Activated naive CD4-positive, alpha-beta T cell treated with anti-CD3 and anti-CD28 coated beads, Interleukin-2, amount 50 U/mL, for 24 hours (primary cell): ENCODE measurements around the gene PTPRO.
A peak's percentile ranks its signal among the peaks of the same experiment; 100 is the strongest.

Experiments used
- H3K27ac Mint-ChIP-seq: one replicate; pipeline ENCODE4 v1.8.0; 2021; ENCODE audit warnings: mild to moderate bottlenecking, mixed read lengths
- H3K27me3 Mint-ChIP-seq: one replicate; pipeline ENCODE4 v1.8.0; 2021; ENCODE audit warnings: mixed read lengths
- H3K36me3 Mint-ChIP-seq: one replicate; pipeline ENCODE4 v1.8.0; 2021; ENCODE audit warnings: mixed read lengths
- H3K4me1 Mint-ChIP-seq: one replicate; pipeline ENCODE4 v1.8.0; 2021; ENCODE audit warnings: mixed read lengths
- H3K4me3 Mint-ChIP-seq: one replicate; pipeline ENCODE4 v1.8.0; 2021; ENCODE audit warnings: mild to moderate bottlenecking, mixed read lengths
- H3K9me3 Mint-ChIP-seq: one replicate; pipeline ENCODE4 v1.8.0; 2021; ENCODE audit warnings: mixed read lengths

The PTPRO gene

DNA sequence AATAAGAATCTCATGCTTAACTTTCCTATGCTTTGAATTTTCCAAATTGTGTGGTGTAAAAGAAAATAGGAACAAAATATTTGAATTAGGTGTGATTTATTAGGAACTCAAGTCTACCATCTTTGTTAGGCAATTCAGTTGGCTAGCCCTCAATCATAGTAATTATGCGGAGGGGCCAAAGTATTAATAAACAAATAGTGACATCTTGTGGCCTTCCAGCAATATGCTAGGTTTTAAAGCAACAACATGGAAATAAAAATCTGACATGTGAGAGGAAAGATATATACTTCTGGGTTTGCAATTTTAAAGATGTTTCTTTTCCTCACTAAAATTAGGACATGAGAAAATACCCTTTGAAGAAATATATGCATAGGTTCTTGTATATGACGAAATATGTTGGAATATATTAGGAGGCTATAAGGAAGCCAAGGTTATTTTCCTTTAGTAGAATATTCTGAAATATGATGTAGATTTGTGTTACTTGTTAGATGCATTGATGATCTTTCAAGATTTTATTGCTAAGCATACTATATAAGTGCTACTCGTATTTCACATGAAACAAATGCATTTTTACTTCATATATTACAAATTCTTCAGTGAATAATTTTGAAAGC lies 200.4 kb downstream of the PTPRO start:
- Mint-ChIP-seq H3K4me1 (peaks cover 14% of the 10 kb centered on the region), H3K9me3 (no peaks in the 10 kb centered on the region), H3K27ac (no peak overlapping the region), H3K36me3 (no peaks in the 10 kb centered on the region), H3K4me3 (no peak overlapping the region), H3K27me3 (peaks cover 13% of the 10 kb centered on the region)

DNA sequence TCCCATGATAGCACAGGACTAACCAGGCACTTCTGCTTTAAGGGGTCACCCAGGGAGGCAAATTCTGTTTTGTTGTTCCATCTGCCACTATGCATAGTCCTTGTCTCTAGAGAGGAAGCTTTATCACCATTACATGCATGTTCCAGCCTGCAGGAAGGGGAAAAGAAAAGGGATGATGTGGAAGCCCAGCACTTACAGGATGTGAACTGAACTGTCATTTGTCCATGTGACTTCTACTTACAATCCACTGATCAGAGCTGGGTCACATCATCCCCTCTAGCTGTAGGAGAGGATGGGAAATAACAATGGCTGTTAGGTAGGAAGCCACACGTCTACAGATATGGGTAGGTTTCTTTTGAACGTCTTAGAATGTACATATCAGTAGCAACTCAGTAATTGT lies 203.1 kb downstream of the PTPRO start:
- Mint-ChIP-seq H3K9me3 (peaks cover 7% of the 10 kb centered on the region), H3K4me1 (peaks cover 9% of the 10 kb centered on the region), H3K27me3 (peaks cover 3% of the 10 kb centered on the region), H3K36me3 (peaks cover 5% of the 10 kb centered on the region), H3K27ac (no peak overlapping the region), H3K4me3 (no peak overlapping the region)

DNA sequence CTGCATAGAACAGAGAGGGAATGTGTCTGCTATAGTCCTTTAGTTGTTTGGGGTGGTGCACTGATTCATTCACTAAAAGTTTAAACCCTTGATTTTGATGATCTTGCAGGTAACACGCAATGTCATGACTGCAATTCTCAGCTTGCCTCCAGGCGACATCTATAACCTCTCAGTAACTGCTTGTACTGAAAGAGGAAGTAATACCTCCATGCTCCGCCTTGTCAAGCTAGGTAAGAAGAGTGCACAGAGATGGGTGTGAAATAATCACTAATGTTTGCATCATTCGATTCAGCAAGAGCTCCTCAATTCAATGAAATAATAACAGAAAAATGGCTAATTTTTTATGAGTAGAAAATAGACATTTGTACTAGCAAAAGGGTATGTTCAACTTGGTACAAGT lies 203.7 kb downstream of the PTPRO start:
- Mint-ChIP-seq H3K9me3 (peaks cover 7% of the 10 kb centered on the region), H3K27me3 (peaks cover 2% of the 10 kb centered on the region), H3K4me3 (no peak overlapping the region), H3K27ac (no peak overlapping the region), H3K4me1 (peaks cover 3% of the 10 kb centered on the region), H3K36me3 (peaks cover 5% of the 10 kb centered on the region)

DNA sequence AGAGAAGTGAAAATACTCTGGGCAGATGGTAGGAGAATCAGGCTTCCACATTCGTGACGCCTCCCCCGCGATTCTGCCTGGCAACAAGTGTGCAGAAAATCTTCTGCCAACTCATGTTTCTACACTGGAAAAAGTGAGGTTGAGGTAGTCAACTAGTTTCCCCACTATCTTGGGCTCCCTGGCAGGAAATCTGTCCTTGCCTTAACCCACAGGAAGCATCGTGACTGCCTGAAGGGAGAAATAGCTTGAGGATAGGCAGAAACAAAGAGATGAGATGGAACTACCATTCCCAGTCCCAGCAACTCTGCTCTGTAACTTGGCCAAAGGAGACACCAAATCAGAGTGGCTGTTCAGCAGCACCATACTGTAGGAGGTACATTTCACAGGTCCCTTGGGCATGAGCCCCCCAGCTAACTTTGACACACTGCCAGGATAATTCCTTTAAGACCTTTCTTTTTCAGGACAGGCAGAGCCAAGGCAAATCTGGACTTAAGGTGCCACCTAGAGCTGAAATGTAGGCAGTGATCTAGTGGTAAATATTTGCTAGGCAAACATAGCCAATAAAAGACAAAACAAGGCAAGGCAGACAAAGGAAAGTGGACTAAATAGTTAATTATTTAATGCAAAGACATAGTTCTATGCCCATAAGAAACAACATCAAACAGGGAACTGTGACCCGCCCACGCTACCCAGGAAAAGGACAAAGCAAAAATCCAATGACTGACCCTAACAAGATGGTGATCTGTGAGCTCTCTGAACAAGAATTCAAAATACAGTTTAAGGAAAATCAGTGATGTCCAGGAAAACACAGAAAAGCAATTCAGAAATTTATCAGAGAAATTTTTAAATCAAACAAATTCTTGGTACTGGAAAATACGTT lies 205.1 kb downstream of the PTPRO start:
- Mint-ChIP-seq H3K27me3 (peaks cover 2% of the 10 kb centered on the region), H3K36me3 (peaks cover 5% of the 10 kb centered on the region), H3K4me1 (no peaks in the 10 kb centered on the region), H3K27ac (no peak overlapping the region), H3K4me3 (no peak overlapping the region), H3K9me3 (peaks cover 7% of the 10 kb centered on the region)

DNA sequence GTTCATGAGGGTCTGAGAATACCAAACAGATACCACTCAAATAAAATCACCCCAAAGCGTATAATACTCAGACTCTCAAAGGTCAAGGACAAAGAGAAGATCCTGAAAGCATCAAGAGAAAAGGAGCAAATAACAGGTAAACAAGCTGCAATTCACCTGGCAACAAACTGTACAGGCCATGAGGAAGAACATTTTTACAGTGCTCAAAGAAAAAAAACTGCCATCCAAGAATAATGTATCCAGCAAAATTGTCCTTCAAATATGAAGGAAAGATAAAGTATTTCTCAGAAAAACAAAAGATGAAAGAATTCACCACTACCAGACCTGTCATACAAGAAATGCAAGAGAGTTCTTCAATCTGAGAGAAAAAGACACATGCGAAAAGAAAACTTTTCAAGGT lies 206.4 kb downstream of the PTPRO start:
- no peaks in the 10 kb centered on the region for H3K4me1 Mint-ChIP-seq
- no peak overlapping the region for H3K4me3 Mint-ChIP-seq
- H3K36me3 Mint-ChIP-seq: peaks cover 5% of the 10 kb centered on the region
- no peaks in the 10 kb centered on the region for H3K27me3 Mint-ChIP-seq
- no peak overlapping the region for H3K27ac Mint-ChIP-seq
- peaks cover 7% of the 10 kb centered on the region for H3K9me3 Mint-ChIP-seq

DNA sequence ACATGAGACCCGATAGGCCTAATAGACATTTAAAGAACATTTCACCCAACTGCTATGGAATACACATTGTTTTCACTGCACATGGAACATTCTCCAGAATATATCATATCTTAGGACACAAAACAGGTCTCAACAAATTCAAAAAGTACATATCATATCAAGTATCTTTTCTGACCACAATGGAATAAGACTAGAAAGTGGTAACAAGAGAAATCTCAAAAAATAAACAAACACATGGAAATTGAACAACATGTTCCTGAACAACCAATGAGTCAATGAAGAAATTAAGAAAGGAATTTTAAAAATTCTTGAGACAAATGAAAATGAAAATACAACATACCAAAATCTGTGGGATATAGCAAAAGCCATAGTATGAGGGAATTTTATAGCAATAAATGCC lies 208.1 kb downstream of the PTPRO start:
- Mint-ChIP-seq H3K36me3 (peaks cover 8% of the 10 kb centered on the region), H3K4me3 (no peak overlapping the region), H3K27me3 (no peaks in the 10 kb centered on the region), H3K27ac (no peak overlapping the region), H3K4me1 (no peaks in the 10 kb centered on the region), H3K9me3 (peaks cover 7% of the 10 kb centered on the region)

DNA sequence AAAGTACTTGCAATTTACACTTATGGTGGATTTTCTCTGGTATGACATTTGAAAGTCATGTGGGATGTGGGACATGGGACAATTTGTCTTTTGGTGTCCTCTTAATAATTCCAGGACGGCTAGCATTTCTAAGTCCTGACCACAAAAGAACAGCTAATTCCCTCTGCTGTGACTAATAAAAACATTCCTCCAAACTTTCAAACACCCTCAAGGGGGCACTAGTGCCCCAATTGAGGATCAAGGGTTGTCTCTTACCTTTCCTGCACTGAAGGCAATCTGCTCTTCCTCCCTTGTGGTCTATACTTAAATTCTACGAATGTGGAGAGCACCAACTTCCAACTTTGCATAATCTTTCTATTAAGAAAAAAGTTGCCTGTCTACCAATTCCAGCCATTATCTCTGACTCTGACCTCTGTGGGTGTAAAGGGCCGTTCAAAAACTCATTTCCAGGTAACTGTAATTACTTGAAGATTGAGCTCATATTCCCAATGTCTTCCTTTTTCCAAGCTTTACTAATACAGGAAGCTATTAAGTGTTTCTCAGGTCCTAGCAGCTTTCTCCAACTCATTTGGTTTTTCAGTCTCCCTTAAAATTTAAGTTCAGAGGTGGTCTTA lies 210.2 kb downstream of the PTPRO start:
- Mint-ChIP-seq H3K9me3 (peaks cover 7% of the 10 kb centered on the region), H3K27ac (no peak overlapping the region)

DNA sequence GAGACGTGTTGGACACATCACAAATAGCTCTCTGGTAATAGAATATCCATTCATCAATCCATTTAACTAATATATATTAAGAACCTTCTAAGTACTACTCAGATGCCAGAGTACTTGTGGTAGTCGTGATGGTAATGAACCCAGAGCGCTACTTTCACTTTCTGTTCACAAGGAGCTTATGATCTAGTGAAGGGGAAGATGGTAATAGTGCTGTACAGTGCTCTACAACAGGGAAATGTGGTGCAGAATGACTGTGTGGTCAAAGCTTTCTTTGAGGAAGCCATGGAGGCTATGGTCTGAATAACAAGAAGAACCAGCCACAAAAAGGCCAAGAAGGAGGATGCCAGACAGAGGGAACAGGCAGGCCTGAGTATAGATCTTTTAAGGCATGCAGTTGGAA lies 212.0 kb downstream of the PTPRO start:
- Mint-ChIP-seq H3K27ac (no peak overlapping the region), H3K4me1 (peaks cover 18% of the 10 kb centered on the region), H3K36me3 (peaks cover 8% of the 10 kb centered on the region), H3K4me3 (no peak overlapping the region), H3K9me3 (no peaks in the 10 kb centered on the region), H3K27me3 (no peaks in the 10 kb centered on the region)

More for the DNA sequence above, 210.2 kb downstream of the PTPRO start:
- H3K4me1 Mint-ChIP-seq: peaks cover under 1% of the 10 kb centered on the region
- no peak overlapping the region for H3K4me3 Mint-ChIP-seq
- no peaks in the 10 kb centered on the region for H3K27me3 Mint-ChIP-seq
- peaks cover 8% of the 10 kb centered on the region for H3K36me3 Mint-ChIP-seq

DNA sequence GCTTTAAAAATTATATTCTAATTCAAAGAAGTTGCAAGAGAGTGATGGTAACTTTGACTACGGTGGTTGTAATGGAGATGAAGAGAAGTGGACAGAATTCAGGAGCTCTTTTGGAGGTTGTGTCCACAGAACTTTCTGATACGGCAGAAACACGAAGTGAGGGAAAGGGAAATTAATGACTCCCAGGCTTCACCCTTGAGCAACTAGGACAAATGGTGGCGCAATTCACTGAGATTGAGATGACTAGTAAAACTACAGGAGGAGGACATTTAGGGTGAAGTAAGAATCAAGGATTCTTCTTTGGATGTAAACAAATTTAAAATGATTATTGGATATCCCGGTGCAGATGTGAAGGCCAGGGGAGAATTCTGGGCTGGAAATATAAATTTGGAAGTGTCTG lies 212.6 kb downstream of the PTPRO start:
- Mint-ChIP-seq H3K27ac (no peak overlapping the region), H3K4me3 (no peak overlapping the region), H3K36me3 (peaks cover 8% of the 10 kb centered on the region), H3K9me3 (no peaks in the 10 kb centered on the region), H3K27me3 (no peaks in the 10 kb centered on the region), H3K4me1 (peaks cover 20% of the 10 kb centered on the region)

DNA sequence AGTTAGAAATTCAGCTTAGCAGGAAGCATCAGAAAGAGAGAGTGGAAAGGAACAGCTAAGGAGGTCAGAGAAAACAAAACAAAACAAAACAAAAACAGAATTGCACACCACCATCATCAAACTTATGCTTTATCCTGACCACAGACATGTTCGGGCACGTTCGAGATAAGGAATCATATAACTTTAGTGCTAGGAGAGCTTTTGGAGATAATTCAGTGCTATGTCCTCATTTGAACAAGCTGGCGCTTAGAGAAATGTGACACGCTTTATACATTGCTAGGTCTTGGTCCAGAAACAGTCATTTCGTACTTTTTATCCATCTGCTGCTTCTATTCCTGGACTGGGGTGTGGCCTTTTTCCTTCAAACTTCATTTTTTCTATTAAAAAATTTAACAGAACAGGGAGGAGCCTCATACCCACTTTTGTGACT lies 213.1 kb downstream of the PTPRO start:
- Mint-ChIP-seq H3K27me3 (no peaks in the 10 kb centered on the region), H3K36me3 (peaks cover 8% of the 10 kb centered on the region), H3K4me1 (peaks cover 25% of the 10 kb centered on the region), H3K9me3 (no peaks in the 10 kb centered on the region), H3K27ac (no peak overlapping the region), H3K4me3 (no peak overlapping the region)

DNA sequence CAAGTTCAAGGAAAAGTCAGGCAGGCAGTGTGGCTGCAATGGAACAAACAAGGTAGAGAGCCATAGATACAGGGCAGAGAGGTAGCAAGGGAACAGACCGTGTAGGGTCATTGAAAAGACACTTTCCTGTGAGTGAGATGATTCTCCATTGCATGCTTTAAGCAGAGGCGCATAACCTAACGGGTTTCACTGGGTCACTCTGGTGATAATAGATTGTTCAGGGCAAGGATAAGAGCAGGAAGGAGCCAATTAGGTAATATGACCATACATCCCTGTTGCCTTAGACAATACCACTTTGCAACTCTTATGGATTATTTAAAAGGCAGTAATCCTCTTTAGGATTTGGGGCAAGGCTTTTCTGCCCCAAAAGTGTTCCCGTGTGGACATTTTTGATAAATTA lies 214.1 kb downstream of the PTPRO start:
- peaks cover 5% of the 10 kb centered on the region for H3K9me3 Mint-ChIP-seq
- no peaks in the 10 kb centered on the region for H3K27me3 Mint-ChIP-seq
- H3K27ac Mint-ChIP-seq: no peak overlapping the region
- H3K4me3 Mint-ChIP-seq: no peak overlapping the region
- peaks cover 8% of the 10 kb centered on the region for H3K36me3 Mint-ChIP-seq
- H3K4me1 Mint-ChIP-seq: peaks cover 36% of the 10 kb centered on the region

DNA sequence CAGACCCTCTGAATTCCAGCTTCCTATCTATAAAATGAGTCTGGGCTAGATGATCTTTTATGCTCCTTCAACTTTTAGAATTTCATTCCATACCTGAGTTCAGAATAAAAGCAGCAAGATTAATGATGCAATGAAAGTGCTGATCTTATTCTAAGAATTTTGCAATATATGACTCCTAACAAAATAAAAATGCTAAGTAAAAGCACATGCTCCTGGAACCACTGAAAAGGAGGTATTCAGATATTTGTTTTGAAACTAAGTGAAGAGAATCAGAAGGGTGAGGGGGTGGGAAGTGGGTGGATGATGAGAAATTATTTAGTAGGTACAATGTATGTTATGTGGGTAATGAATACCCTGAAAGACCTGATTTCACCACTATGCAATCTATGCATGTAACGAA lies 216.6 kb downstream of the PTPRO start:
- Mint-ChIP-seq H3K4me1 (peaks cover 56% of the 10 kb centered on the region), H3K27ac (peak overlapping the region; percentile 38)

DNA sequence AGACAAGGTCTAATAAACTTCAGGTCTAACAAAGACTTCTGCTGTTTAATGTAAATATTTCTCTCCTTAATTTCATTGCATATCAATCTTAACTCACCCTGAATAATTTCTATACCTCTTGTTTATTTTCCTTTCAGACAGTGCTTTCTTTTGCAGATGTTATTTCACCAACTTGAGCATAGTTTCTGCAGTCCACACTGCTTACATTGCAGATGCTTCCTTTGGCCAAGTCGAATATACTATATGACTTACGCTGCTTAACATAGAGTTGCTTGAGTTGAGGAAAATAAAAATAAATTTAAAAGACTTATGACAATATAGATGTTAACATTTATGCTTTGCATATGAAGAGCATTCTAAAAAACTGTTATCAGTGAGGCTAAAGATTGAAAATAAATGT lies 217.7 kb downstream of the PTPRO start:
- no peak overlapping the region for H3K27ac Mint-ChIP-seq
- H3K27me3 Mint-ChIP-seq: no peaks in the 10 kb centered on the region
- no peak overlapping the region for H3K4me3 Mint-ChIP-seq
- H3K36me3 Mint-ChIP-seq: peaks cover 7% of the 10 kb centered on the region
- H3K9me3 Mint-ChIP-seq: peaks cover 11% of the 10 kb centered on the region
- H3K4me1 Mint-ChIP-seq: peaks cover 67% of the 10 kb centered on the region

More for the DNA sequence above, 216.6 kb downstream of the PTPRO start:
- H3K36me3 Mint-ChIP-seq: peaks cover 8% of the 10 kb centered on the region
- H3K9me3 Mint-ChIP-seq: peaks cover 11% of the 10 kb centered on the region
- H3K4me3 Mint-ChIP-seq: no peak overlapping the region
- no peaks in the 10 kb centered on the region for H3K27me3 Mint-ChIP-seq

DNA sequence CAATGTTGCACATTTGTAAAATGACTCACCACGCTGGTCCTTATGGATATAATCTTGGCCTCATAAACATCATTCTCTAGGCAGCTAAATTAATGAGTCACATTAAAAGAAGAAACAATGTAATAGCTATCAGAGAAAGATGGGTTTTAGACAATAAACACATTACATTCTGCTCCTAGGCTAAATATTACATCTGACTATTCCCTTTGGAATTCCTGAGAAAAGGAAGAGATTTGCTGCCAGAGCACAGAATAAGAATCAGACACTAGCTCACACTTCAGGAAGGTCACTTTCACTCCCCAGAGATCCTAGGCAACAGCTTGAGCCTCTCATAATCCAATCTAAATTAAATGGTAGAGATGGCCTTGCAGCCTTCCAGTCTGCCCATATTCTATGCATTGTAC lies 218.2 kb downstream of the PTPRO start:
- Mint-ChIP-seq H3K4me1 (peaks cover 72% of the 10 kb centered on the region), H3K9me3 (peaks cover 11% of the 10 kb centered on the region), H3K4me3 (no peak overlapping the region), H3K27ac (peak overlapping the region; percentile 81), H3K36me3 (peaks cover 7% of the 10 kb centered on the region), H3K27me3 (no peaks in the 10 kb centered on the region)

DNA sequence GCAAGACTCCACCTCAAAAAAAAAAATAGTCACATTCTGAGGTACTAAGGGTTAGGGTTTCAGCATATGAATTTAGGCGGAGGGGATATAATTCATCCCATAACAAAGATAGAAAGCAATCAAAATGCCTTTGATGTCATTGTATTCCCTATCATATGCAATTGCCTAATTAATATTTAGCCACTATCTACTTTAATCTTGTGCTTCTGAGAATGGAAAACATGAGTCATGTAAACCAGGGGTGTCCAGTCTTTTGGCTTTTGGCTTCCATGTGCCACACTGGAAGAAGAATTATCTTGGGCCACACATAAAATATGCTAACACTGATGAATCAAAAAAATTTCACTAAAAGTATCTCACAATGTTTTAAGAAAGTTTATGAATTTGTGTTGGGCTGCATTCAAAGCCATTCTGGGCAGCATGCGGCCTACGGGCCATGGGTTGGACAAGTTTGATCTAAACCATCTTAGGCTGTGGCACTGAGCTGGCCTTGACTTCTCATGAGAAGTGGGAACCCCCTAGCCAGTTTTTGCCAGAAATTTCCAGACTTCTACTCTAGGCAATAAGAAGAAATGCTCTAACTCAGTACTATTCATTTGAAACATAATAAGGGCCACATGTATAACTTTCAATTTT lies 219.8 kb downstream of the PTPRO start:
- Mint-ChIP-seq H3K27me3 (no peaks in the 10 kb centered on the region), H3K4me1 (peaks cover 87% of the 10 kb centered on the region), H3K9me3 (peaks cover 11% of the 10 kb centered on the region), H3K27ac (peak overlapping the region; percentile 73), H3K4me3 (no peak overlapping the region), H3K36me3 (peaks cover 7% of the 10 kb centered on the region)
